HG03108 (cell line): ENCODE measurements around the gene PFDN2.
A peak's percentile ranks its signal among the peaks of the same experiment; 100 is the strongest.

ENCODE experiments used
- ATAC-seq: cut with Tn5 transposase; IDR thresholded peaks from one replicate; pipeline ENCODE4 v1.9.1; 2021; ENCODE audit warnings: moderate library complexity; ENCODE audit not compliant: unreplicated experiment

PFDN2 gene

GRCh38 chr1:161106431-161106830 lies 11.4 kb downstream of the PFDN2 start:
- ATAC-seq, result no peak

GRCh38 chr1:161100556-161100955 lies 17.3 kb downstream of the PFDN2 start:
- no peak for ATAC-seq

- no peak for ATAC-seq
These were observed 18.6 kb downstream of the PFDN2 start for GRCh38 chr1:161099090-161099802.

- ATAC-seq, result peak; percentile 53
These were observed 19.4 kb downstream of the PFDN2 start, which contains the start of gene KLHDC9 for GRCh38 chr1:161098210-161099068. Gene KLHDC9 (plus strand): TSS chr1:161098361. CDS start chr1:161098536, 175 bp downstream.

GRCh38 chr1:161096530-161096929 lies 21.3 kb downstream of the PFDN2 start:
- ATAC-seq, result no peak

GRCh38 chr1:161096015-161096414 lies 21.8 kb downstream of the PFDN2 start:
- peak; percentile 32 for ATAC-seq

GRCh38 chr1:161095230-161095629 lies 22.6 kb downstream of the PFDN2 start:
- ATAC-seq, result no peak

- ATAC-seq, result no peak
These were observed 23.4 kb downstream of the PFDN2 start for GRCh38 chr1:161094481-161094880.

- no peak for ATAC-seq
These were observed 25.2 kb downstream of the PFDN2 start for GRCh38 chr1:161092621-161093028.

- no peak for ATAC-seq
These were observed 25.9 kb downstream of the PFDN2 start for GRCh38 chr1:161091796-161092507.

GRCh38 chr1:161091093-161091492 lies 26.7 kb downstream of the PFDN2 start:
- no peak for ATAC-seq

GRCh38 chr1:161090617-161091016 lies 27.2 kb downstream of the PFDN2 start:
- ATAC-seq, result no peak

GRCh38 chr1:161089938-161090337 lies 27.9 kb downstream of the PFDN2 start:
- ATAC-seq, result no peak

GRCh38 chr1:161089251-161089924 lies 28.4 kb downstream of the PFDN2 start, which contains the start of gene NECTIN4:
Gene NECTIN4 (minus strand): TSS chr1:161089558. CDS start chr1:161089296, 262 bp downstream.
- no peak for ATAC-seq

GRCh38 chr1:161088587-161089110 lies 29.2 kb downstream of the PFDN2 start:
- ATAC-seq, result no peak

- ATAC-seq, result no peak
These were observed 31.4 kb downstream of the PFDN2 start for GRCh38 chr1:161086457-161086856.

- ATAC-seq, result no peak
These were observed 32.7 kb downstream of the PFDN2 start for GRCh38 chr1:161085165-161085564.

GRCh38 chr1:161084597-161084988 lies 33.2 kb downstream of the PFDN2 start:
- ATAC-seq, result no peak

- no peak for ATAC-seq
These were observed 33.9 kb downstream of the PFDN2 start for GRCh38 chr1:161083748-161084596.
